HepG2 (cell line): ENCODE measurements around the gene RSPH1. TPM values are rescaled to one million over a fixed set of nuclear protein-coding genes. Genes with fewer than 3 reads are reported as not detected.

ENCODE experiments used
- ATAC-seq: fragments of 200-7000 bp; cut with Tn5 transposase; 3 replicates; pipeline ENCODE4 v1.9.1; 2020; ENCODE audit warnings: mild to moderate bottlenecking, moderate library complexity
- BruUV-seq: library from RNA; stranded (reverse); fragments of 400-500 nt; replicated peaks from 2 replicates; lab custom pipeline; 2021; lab: Mats Ljungman, UMichigan
- CTCF ChIA-PET: fragments of 300-600 bp; formaldehyde crosslinking; extraction: SDS; loops from one replicate; lab custom pipeline; 2021; ENCODE audit warnings: low total read pairs, inconsistent platforms, low intra/inter-chr PET ratio; lab: Yijun Ruan, JAX
- POLR2A ChIA-PET: fragments of 350-600 bp; sonication (Branson Sonifier 250); formaldehyde crosslinking; loops from one replicate; lab custom pipeline; 2020; ENCODE audit warnings: antibody characterized with exemption, inconsistent platforms; lab: Yijun Ruan, JAX
- DNase-seq: peaks from one replicate; pipeline ENCODE4 v3.0.0-alpha.2; 2015; ENCODE audit warnings: low spot score
- FAIRE-seq: peaks from 3 replicates; lab custom pipeline; 2011; peaks lifted over from hg19 to GRCh38; lab: Jason Lieb, UNC
- H2AFZ ChIP-seq: one replicate; pipeline ENCODE4 v1.6.1; 2011; ENCODE audit warnings: low read length, inconsistent platforms
- H3K27ac ChIP-seq: fragments of 300-600 bp; 3 replicates; pipeline ENCODE4 v1.8.0; 2011; ENCODE audit warnings: mixed run types, mild to moderate bottlenecking, mixed read lengths, low read length, inconsistent platforms; ENCODE audit not compliant: insufficient read depth; ENCODE audit errors: extremely low read length
- H3K27me3 ChIP-seq, 2 experiments: fragments of 200-600 bp in 1 of 2; 2 replicates in 1 of 2; 3 replicates in 1 of 2; pipeline versions ENCODE4 v1.6.0 to v1.8.0; 2011; ENCODE audit warnings: low read length in 2 of 2, mild to moderate bottlenecking in 2 of 2, moderate library complexity in 2 of 2, inconsistent platforms in 1 of 2; ENCODE audit not compliant: insufficient read depth in 2 of 2, control insufficient read depth in 1 of 2
- H3K36me3 ChIP-seq, 2 experiments: fragments of 200-600 bp in 1 of 2; replicated peaks in 1 of 2; 2 replicates in 1 of 2; 3 replicates in 1 of 2; pipeline versions ENCODE4 v1.5.1 to v1.8.0; 2011; ENCODE audit warnings: low read length in 2 of 2, inconsistent platforms in 1 of 2; ENCODE audit not compliant: insufficient read depth in 2 of 2, control insufficient read depth in 1 of 2
- H3K4me1 ChIP-seq: 2 replicates; pipeline ENCODE4 v1.5.1; 2012; ENCODE audit warnings: low read length, inconsistent platforms; ENCODE audit not compliant: insufficient read depth
- H3K4me2 ChIP-seq: 2 replicates; pipeline ENCODE4 v1.6.0; 2011; ENCODE audit warnings: low read depth, low read length, inconsistent platforms
- H3K4me3 ChIP-seq, 3 experiments: fragments of 200-600 bp in 1 of 3; sonication (generic), shearing (Covaris generic) in 1 of 3; replicated peaks in 1 of 3; 2 replicates each; pipeline ENCODE4 v1.5.1; 2011 to 2016; ENCODE audit warnings: low read length in 3 of 3, inconsistent platforms in 2 of 3, low read depth in 2 of 3, mild to moderate bottlenecking in 2 of 3, control low read depth in 1 of 3, mixed read lengths in 1 of 3; ENCODE audit not compliant: insufficient read depth in 1 of 3
- H3K79me2 ChIP-seq: one replicate; pipeline ENCODE4 v1.6.1; 2011; ENCODE audit warnings: low read length, inconsistent platforms; ENCODE audit not compliant: insufficient read depth
- H3K9ac ChIP-seq: 2 replicates; pipeline ENCODE4 v1.6.0; 2011; ENCODE audit warnings: mild to moderate bottlenecking, low read depth, low read length, inconsistent platforms; ENCODE audit not compliant: insufficient read depth
- H3K9me3 ChIP-seq: 2 replicates; pipeline ENCODE4 v1.5.1; 2012; ENCODE audit warnings: mild to moderate bottlenecking, low read length
- H4K20me1 ChIP-seq: 2 replicates; pipeline ENCODE4 v1.6.0; 2011; ENCODE audit warnings: inconsistent platforms, mild to moderate bottlenecking, low read length, moderate library complexity; ENCODE audit not compliant: insufficient read depth
- GRHL1 ChIP-seq: sonication (generic); formaldehyde crosslinking; conservative IDR thresholded peaks from 2 replicates; pipeline ENCODE4 v1.8.0; 2022; ENCODE audit warnings: missing genetic modification reagents
- HOXA9 ChIP-seq: sonication (generic); formaldehyde crosslinking; IDR thresholded peaks from 2 replicates; pipeline ENCODE4 v1.8.1; 2022; ENCODE audit warnings: missing genetic modification reagents, mild to moderate bottlenecking, moderate library complexity, borderline replicate concordance
- NBN ChIP-seq: fragments of 450-650 bp; conservative IDR thresholded peaks from 2 replicates; pipeline ENCODE4 v1.6.1; 2017
- PATZ1 ChIP-seq: sonication (generic); formaldehyde crosslinking; IDR thresholded peaks from 2 replicates; pipeline ENCODE4 v1.4.0; 2020; ENCODE audit warnings: missing genetic modification reagents
- RORA ChIP-seq: sonication (generic); formaldehyde crosslinking; IDR thresholded peaks from 2 replicates; pipeline ENCODE4 v1.5.0; 2020; ENCODE audit warnings: mild to moderate bottlenecking, missing genetic modification reagents, moderate library complexity
- TFDP1 ChIP-seq: IDR thresholded peaks from 2 replicates; pipeline ENCODE4 v1.6.1; 2016; ENCODE audit warnings: missing compliant biosample characterization, missing genetic modification reagents, borderline replicate concordance
- ZBTB21 ChIP-seq: sonication (generic); formaldehyde crosslinking; IDR thresholded peaks from 2 replicates; pipeline ENCODE4 v1.4.0; 2020; ENCODE audit warnings: missing genetic modification reagents
- ZFY ChIP-seq: sonication (generic); formaldehyde crosslinking; IDR thresholded peaks from 2 replicates; pipeline ENCODE4 v1.4.0; 2020; ENCODE audit warnings: missing genetic modification reagents
- ZNF552 ChIP-seq: sonication (generic); formaldehyde crosslinking; IDR thresholded peaks from 2 replicates; pipeline ENCODE4 v1.9.0; 2022; ENCODE audit warnings: missing genetic modification reagents, mild to moderate bottlenecking, borderline replicate concordance
- ZNF768 ChIP-seq: sonication (generic); formaldehyde crosslinking; IDR thresholded peaks from 2 replicates; pipeline ENCODE4 v1.4.0; 2020; ENCODE audit warnings: missing genetic modification reagents
- ZNF777 ChIP-seq: sonication (generic); formaldehyde crosslinking; IDR thresholded peaks from 2 replicates; pipeline ENCODE4 v1.4.0; 2020; ENCODE audit warnings: missing genetic modification reagents
- ZNF800 ChIP-seq: sonication (generic); formaldehyde crosslinking; IDR thresholded peaks from 2 replicates; pipeline ENCODE4 v1.4.0; 2020; ENCODE audit warnings: missing genetic modification reagents
- WGBS: methylation state at CpG from one replicate; pipeline ENCODE4 v1.1.6; 2017; ENCODE audit warnings: low lambda C conversion rate; 5-methylcytosine and 5-hydroxymethylcytosine counted together
- in situ Hi-C: cut with HindIII; loops from 2 replicates; pipeline ENCODE4 v1.10.0; 2017; ENCODE audit warnings: low pct_unique_long_range_greater_than_20kb; ENCODE audit not compliant: extremely low pct_ligation_motif_present
- intact Hi-C: fragments of 100-400 bp; cut with micrococcal nuclease; formaldehyde crosslinking; loops from one replicate; pipeline ENCODE4 v1.10.0; 2022; ENCODE audit not compliant: unreplicated experiment
- polyA plus RNA-seq, 8 experiments: library from polyadenylated mRNA; depleted of rRNA in 3 of 8; stranded (reverse) in 7 of 8; unstranded in 1 of 8; fragments of >200 nt; fragmentation: Illumina TruSeq in 4 of 8; extraction: Trizol in 4 of 8; gene quantifications; 2 replicates each; pipeline versions ENCODE4 v1.2.1 to v1.2.3, GENCODE V29; 2011 to 2016; ENCODE audit warnings: low read depth in 4 of 8, missing spikeins in 1 of 8, mixed read lengths in 1 of 8; ENCODE audit not compliant: insufficient read depth in 1 of 8
- total RNA-seq, 5 experiments: library from RNA; depleted of rRNA; stranded (reverse); fragments of >200 nt; fragmentation: Illumina TruSeq; extraction: Trizol; gene quantifications; 2 replicates each; pipeline ENCODE4 v1.2.3, GENCODE V29; 2016; ENCODE audit warnings: low read depth in 1 of 5

The RSPH1 gene
- total and polyA plus RNA-seq, 2 of the 13 experiments (the other 11 are each of a cell fraction or from before 2014, with no cell fraction given), result not detected

GRCh38 chr21:42513985-42514882 is 18.2 kb upstream of the RSPH1 start (continued):
- TF ChIP-seq GRHL1 (CRISPR knock-in tag) (no peak), ZNF800 (CRISPR knock-in tag) (peak; percentile 23; the same call in 1 of the 2 replicates), ZNF777 (CRISPR knock-in tag) (0 out of 2 replicates have a peak, but pooled peaks have one; percentile 17)

GRCh38 chr21:42513151-42513984 is 17.3 kb upstream of the RSPH1 start, which contains the start of gene SLC37A1:
TSS of gene SLC37A1 (plus strand) at chr21:42513852. CDS start at chr21:42518455, 4,603 bp downstream.
- Histone ChIP-seq H3K79me2 (no peaks in the 10 kb centered on the region), H3K27me3 (peaks cover 8 to 45% of the 10 kb centered on the region in 2 experiments), H3K36me3 (no peaks in the 10 kb centered on the region), H3K9ac (no peak within 1 kb of the TSS), H3K4me3 (peak within 1 kb of the TSS; percentile 50 to 69 (median 54); a peak in 5 of 6 replicates), H3K4me2 (peak within 1 kb of the TSS; percentile 73), H3K27ac (no peak within 1 kb of the TSS), H3K4me1 (peaks cover 10% of the 10 kb centered on the region; the same call in 1 of the 2 replicates), H3K9me3 (no peaks in the 10 kb centered on the region), H2AFZ (no peak within 1 kb of the TSS), H4K20me1 (no peaks in the 10 kb centered on the region)
- DNase-seq, result no peak
- CTCF ChIA-PET, result no interaction called here
- WGBS, result 70% methylated on average over 14 of the region's 88 CpGs
- no TSS peak for BruUV-seq
- intact Hi-C loops, result no loop called here
- POLR2A ChIA-PET, result no interaction called here
- in situ Hi-C loops, result no loop called here
- peak; percentile 49 for ATAC-seq
- FAIRE-seq, result no peak
- TF ChIP-seq HOXA9 (no peak), ZNF552 (CRISPR knock-in tag) (no peak), PATZ1 (CRISPR knock-in tag) (0 out of 2 replicates have a peak, but pooled peaks have one; percentile 18), ZBTB21 (CRISPR knock-in tag) (no peak), RORA (CRISPR knock-in tag) (no peak), ZFY (CRISPR knock-in tag) (peak; percentile 25; the same call in 1 of the 2 replicates), TFDP1 (no peak), NBN (no peak), ZNF768 (CRISPR knock-in tag) (no peak)
